HepG2 (cell line): ENCODE measurements around the gene TMEM97. TPM values are rescaled to one million over a fixed set of nuclear protein-coding genes. Genes with fewer than 3 reads are reported as not detected.

Source experiments
- ATF3 ChIP-seq: sonication (generic); formaldehyde crosslinking; IDR thresholded peaks from 2 replicates; pipeline ENCODE4 v1.4.0; 2020; ENCODE audit warnings: missing genetic modification reagents
- FOXK1 ChIP-seq: sonication (generic); formaldehyde crosslinking; IDR thresholded peaks from 2 replicates; pipeline ENCODE4 v1.4.0; 2020; ENCODE audit warnings: low read depth, missing genetic modification reagents, borderline replicate concordance
- HNF4G ChIP-seq, 2 experiments: sonication (generic) in 1 of 2; formaldehyde crosslinking in 1 of 2; IDR thresholded peaks; 2 replicates each; pipeline versions ENCODE4 v1.4.0 to v1.6.1; 2011 to 2020; ENCODE audit warnings: borderline replicate concordance in 2 of 2, low read depth in 2 of 2, mild to moderate bottlenecking in 2 of 2, low read length in 1 of 2, missing genetic modification reagents in 1 of 2, moderate library complexity in 1 of 2
- HNRNPLL ChIP-seq: fragments of 200-400 bp; formaldehyde crosslinking; IDR thresholded peaks from 2 replicates; pipeline ENCODE4 v1.6.1; 2017; ENCODE audit warnings: mild to moderate bottlenecking, low read depth, low read length; ENCODE audit not compliant: poor library complexity, severe bottlenecking
- PHF20 ChIP-seq: sonication (generic); formaldehyde crosslinking; IDR thresholded peaks from 2 replicates; pipeline ENCODE4 v1.5.0; 2020; ENCODE audit warnings: mild to moderate bottlenecking, missing genetic modification reagents
- RERE ChIP-seq: IDR thresholded peaks from 2 replicates; pipeline ENCODE4 v1.6.1; 2016; ENCODE audit warnings: low read depth, missing genetic modification reagents, missing compliant biosample characterization
- ZMYM4 ChIP-seq: sonication (generic); formaldehyde crosslinking; IDR thresholded peaks from 2 replicates; pipeline ENCODE4 v1.8.1; 2023; ENCODE audit warnings: mild to moderate bottlenecking, missing genetic modification reagents
- ZNF264 ChIP-seq: sonication (generic); formaldehyde crosslinking; IDR thresholded peaks from 2 replicates; pipeline ENCODE4 v1.4.0; 2020; ENCODE audit warnings: missing genetic modification reagents
- ZNF652 ChIP-seq: IDR thresholded peaks from 2 replicates; pipeline ENCODE4 v1.6.1; 2016; ENCODE audit warnings: low read depth, borderline replicate concordance
- polyA plus RNA-seq, 8 experiments: library from polyadenylated mRNA; depleted of rRNA in 3 of 8; stranded (reverse) in 7 of 8; unstranded in 1 of 8; fragments of >200 nt; fragmentation: Illumina TruSeq in 4 of 8; extraction: Trizol in 4 of 8; gene quantifications; 2 replicates each; pipeline versions ENCODE4 v1.2.1 to v1.2.3, GENCODE V29; 2011 to 2016; ENCODE audit warnings: low read depth in 4 of 8, missing spikeins in 1 of 8, mixed read lengths in 1 of 8; ENCODE audit not compliant: insufficient read depth in 1 of 8
- total RNA-seq, 5 experiments: library from RNA; depleted of rRNA; stranded (reverse); fragments of >200 nt; fragmentation: Illumina TruSeq; extraction: Trizol; gene quantifications; 2 replicates each; pipeline ENCODE4 v1.2.3, GENCODE V29; 2016; ENCODE audit warnings: low read depth in 1 of 5
- TF ChIP-seq, protein P1 (sequence below): sonication (generic); formaldehyde crosslinking; IDR thresholded peaks from 2 replicates; pipeline ENCODE4 v1.4.0; 2020; ENCODE audit warnings: missing genetic modification reagents, borderline replicate concordance
- TF ChIP-seq, protein P2 (sequence below): sonication (generic); formaldehyde crosslinking; IDR thresholded peaks from one replicate; pipeline ENCODE4 v1.5.1; 2020; ENCODE audit warnings: mild to moderate bottlenecking, missing genetic modification reagents; ENCODE audit errors: not compliant biosample characterization

TMEM97 gene
- total and polyA plus RNA-seq, 2 of the 13 experiments (the other 11 are each of a cell fraction or from before 2014, with no cell fraction given), result 69.6 to 137 TPM

DNA sequence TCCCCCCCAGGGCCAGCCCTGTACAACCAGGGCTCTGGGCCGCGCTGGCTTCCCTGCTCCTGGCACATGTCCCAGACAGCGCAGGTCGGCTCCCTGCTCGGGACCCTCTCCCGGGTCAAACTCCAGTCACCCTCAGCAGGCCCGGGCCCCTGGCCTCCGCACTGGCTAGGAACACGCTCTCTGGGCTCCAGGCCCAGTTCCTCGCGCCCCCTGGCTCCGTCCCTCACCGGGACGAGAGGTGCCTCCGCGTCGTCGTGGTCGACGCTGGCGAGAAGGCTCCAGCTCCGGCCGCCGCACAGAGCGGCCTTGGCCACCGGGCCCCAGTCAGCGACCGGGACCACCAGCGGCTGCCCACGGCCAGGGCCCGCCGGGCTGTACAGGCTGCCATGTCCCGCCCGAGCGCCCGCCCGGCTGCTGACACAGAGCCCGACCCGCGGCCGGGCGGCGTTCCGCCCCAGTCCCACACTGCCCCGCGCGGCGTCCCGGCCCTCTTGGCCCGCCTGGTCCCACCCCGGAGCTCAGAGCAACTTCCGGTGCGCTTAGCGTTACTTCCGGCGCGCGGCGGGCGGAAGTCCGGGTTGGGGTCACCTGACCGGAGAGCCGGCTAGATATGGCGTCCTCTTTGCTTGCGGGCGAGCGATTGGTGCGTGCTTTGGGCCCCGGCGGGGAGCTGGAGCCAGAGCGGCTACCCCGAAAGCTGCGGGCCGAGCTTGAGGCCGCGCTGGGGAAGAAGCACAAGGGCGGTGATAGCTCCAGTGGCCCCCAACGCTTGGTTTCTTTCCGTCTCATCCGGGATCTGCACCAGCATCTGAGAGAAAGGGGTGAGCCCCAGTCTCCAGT is 38.3 kb downstream of the TMEM97 start, which contains the start of gene POLDIP2 (continued):
- 0 out of 2 replicates have a peak, but pooled peaks have one; percentile 26 for TF ChIP-seq RERE (CRISPR knock-in tag)
- peak; percentile 74; the same call in 1 of the 2 replicates for TF ChIP-seq ZMYM4 (CRISPR knock-in tag)
- TF ChIP-seq ZNF652 (CRISPR knock-in tag), result no peak
- peak; percentile 22; the same call in 1 of the 2 replicates for TF ChIP-seq ZNF264 (CRISPR knock-in tag)
- TF ChIP-seq FOXK1, result peak; percentile 96; the same call in 1 of the 2 replicates
- no peak for TF ChIP-seq ATF3
- TF ChIP-seq HNF4G (IDR thresholded peaks at IDR 0.05; ENCODE audit: borderline replicate concordance, low read depth, low read length), result no peak
- TF ChIP-seq HNF4G (CRISPR knock-in tag; IDR thresholded peaks at IDR 0.05; ENCODE audit: borderline replicate concordance, low read depth), result peak; percentile 78
- TF ChIP-seq PHF20 (CRISPR knock-in tag), result peak; percentile 100
- TF ChIP-seq, protein P1, sequence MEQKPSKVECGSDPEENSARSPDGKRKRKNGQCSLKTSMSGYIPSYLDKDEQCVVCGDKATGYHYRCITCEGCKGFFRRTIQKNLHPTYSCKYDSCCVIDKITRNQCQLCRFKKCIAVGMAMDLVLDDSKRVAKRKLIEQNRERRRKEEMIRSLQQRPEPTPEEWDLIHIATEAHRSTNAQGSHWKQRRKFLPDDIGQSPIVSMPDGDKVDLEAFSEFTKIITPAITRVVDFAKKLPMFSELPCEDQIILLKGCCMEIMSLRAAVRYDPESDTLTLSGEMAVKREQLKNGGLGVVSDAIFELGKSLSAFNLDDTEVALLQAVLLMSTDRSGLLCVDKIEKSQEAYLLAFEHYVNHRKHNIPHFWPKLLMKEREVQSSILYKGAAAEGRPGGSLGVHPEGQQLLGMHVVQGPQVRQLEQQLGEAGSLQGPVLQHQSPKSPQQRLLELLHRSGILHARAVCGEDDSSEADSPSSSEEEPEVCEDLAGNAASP (CRISPR knock-in tag), result peak; percentile 64
- TF ChIP-seq, protein P2, sequence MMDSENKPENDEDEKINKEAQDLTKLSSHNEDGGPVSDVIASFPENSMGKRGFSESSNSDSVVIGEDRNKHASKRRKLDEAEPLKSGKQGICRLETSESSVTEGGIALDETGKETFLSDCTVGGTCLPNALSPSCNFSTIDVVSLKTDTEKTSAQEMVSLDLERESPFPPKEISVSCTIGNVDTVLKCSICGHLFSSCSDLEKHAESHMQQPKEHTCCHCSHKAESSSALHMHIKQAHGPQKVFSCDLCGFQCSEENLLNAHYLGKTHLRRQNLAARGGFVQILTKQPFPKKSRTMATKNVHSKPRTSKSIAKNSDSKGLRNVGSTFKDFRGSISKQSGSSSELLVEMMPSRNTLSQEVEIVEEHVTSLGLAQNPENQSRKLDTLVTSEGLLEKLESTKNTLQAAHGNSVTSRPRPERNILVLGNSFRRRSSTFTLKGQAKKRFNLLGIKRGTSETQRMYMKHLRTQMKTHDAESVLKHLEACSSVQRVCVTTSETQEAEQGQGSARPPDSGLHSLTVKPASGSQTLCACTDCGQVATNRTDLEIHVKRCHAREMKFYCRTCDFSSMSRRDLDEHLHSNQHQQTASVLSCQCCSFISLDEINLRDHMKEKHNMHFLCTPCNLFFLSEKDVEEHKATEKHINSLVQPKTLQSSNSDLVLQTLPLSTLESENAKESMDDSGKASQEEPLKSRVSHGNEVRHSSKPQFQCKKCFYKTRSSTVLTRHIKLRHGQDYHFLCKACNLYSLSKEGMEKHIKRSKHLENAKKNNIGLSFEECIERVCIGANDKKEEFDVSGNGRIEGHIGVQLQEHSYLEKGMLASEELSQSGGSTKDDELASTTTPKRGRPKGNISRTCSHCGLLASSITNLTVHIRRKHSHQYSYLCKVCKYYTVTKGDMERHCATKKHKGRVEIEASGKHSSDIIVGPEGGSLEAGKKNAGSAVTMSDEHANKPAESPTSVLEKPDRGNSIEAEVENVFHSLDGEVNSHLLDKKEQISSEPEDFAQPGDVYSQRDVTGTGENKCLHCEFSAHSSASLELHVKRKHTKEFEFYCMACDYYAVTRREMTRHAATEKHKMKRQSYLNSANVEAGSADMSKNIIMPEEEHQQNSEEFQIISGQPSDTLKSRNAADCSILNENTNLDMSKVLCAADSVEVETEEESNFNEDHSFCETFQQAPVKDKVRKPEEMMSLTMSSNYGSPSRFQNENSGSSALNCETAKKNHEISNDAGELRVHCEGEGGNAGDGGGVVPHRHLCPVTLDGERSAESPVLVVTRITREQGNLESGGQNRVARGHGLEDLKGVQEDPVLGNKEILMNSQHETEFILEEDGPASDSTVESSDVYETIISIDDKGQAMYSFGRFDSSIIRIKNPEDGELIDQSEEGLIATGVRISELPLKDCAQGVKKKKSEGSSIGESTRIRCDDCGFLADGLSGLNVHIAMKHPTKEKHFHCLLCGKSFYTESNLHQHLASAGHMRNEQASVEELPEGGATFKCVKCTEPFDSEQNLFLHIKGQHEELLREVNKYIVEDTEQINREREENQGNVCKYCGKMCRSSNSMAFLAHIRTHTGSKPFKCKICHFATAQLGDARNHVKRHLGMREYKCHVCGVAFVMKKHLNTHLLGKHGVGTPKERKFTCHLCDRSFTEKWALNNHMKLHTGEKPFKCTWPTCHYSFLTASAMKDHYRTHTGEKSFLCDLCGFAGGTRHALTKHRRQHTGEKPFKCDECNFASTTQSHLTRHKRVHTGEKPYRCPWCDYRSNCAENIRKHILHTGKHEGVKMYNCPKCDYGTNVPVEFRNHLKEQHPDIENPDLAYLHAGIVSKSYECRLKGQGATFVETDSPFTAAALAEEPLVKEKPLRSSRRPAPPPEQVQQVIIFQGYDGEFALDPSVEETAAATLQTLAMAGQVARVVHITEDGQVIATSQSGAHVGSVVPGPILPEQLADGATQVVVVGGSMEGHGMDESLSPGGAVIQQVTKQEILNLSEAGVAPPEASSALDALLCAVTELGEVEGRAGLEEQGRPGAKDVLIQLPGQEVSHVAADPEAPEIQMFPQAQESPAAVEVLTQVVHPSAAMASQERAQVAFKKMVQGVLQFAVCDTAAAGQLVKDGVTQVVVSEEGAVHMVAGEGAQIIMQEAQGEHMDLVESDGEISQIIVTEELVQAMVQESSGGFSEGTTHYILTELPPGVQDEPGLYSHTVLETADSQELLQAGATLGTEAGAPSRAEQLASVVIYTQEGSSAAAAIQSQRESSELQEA (CRISPR knock-in tag), result peak; percentile 68
- no peak for TF ChIP-seq HNRNPLL
